Suprapubic skin (tissue), 3 donors: ENCODE measurements around the gene ZBTB48.

Source experiments
- POLR2AphosphoS5 ChIP-seq, 3 donors: sonication (generic); formaldehyde crosslinking; IDR thresholded peaks; one replicate each; pipeline ENCODE4 v1.6.1; 2017; ENCODE audit warnings: antibody characterized with exemption in 3 of 3
- TF ChIP-seq, protein P1 (sequence below), 2 donors: fragments of 200-600 bp in 1 of 2; fragments of 450-650 bp in 1 of 2; sonication (generic) in 1 of 2; IDR thresholded peaks; one replicate each; pipeline ENCODE4 v1.5.1; 2016 to 2019; ENCODE audit warnings: antibody characterized with exemption in 2 of 2, mild to moderate bottlenecking in 1 of 2, moderate library complexity in 1 of 2

DNA sequence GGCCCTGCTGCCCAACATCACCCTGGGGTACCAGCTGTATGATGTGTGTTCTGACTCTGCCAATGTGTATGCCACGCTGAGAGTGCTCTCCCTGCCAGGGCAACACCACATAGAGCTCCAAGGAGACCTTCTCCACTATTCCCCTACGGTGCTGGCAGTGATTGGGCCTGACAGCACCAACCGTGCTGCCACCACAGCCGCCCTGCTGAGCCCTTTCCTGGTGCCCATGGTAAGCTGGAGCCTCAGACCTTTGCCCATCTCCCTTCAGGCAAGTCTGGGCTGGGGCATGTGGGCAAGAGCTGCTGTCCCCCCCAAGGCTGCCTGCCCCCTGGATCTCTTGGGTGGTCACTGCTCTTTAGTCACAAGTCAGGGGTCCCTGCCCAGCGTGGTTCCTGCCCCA lies 8.8 kb upstream of the ZBTB48 start:
- TF ChIP-seq, protein P1, sequence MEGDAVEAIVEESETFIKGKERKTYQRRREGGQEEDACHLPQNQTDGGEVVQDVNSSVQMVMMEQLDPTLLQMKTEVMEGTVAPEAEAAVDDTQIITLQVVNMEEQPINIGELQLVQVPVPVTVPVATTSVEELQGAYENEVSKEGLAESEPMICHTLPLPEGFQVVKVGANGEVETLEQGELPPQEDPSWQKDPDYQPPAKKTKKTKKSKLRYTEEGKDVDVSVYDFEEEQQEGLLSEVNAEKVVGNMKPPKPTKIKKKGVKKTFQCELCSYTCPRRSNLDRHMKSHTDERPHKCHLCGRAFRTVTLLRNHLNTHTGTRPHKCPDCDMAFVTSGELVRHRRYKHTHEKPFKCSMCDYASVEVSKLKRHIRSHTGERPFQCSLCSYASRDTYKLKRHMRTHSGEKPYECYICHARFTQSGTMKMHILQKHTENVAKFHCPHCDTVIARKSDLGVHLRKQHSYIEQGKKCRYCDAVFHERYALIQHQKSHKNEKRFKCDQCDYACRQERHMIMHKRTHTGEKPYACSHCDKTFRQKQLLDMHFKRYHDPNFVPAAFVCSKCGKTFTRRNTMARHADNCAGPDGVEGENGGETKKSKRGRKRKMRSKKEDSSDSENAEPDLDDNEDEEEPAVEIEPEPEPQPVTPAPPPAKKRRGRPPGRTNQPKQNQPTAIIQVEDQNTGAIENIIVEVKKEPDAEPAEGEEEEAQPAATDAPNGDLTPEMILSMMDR (IDR thresholded peaks at IDR 0.05), result no peak
- no peak for TF ChIP-seq POLR2AphosphoS5 (IDR thresholded peaks at IDR 0.05)
